DND-41 (cell line): ENCODE data around the gene UBALD1.

Experiments
- EZH2 ChIP-seq: IDR thresholded peaks from 3 replicates; pipeline ENCODE4 v1.6.1; 2012; ENCODE audit warnings: borderline replicate concordance, low read depth, mild to moderate bottlenecking, moderate library complexity, low read length, inconsistent platforms; ENCODE audit not compliant: severe bottlenecking
- TF ChIP-seq, protein P1 (sequence below): IDR thresholded peaks from 2 replicates; pipeline ENCODE4 v1.5.1; 2012; ENCODE audit warnings: borderline replicate concordance, low read length, moderate library complexity, mild to moderate bottlenecking; ENCODE audit not compliant: poor library complexity, severe bottlenecking; ENCODE audit errors: extremely low read depth

DNA sequence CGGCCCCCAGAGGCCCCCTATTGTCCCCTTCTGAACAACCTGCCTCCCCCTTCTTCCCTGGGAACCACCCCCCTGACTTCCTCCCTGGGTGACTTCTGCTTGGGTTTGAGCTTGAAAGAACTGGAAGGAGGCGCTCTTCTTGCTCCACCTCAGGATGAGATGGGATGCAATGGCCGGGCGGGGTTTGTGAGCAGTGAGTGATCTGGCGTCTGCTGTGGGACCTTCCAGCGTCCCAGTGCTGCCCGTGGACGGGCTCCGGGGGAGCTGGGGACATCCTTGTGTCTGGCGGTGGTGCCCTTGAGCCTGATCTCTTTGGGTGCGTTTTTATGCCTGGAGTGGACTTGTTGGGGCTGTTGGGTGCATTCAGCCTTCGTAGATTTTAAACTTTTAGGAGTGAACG lies 21.5 kb upstream of the UBALD1 start:
- TF ChIP-seq EZH2 = no peak
- TF ChIP-seq, protein P1, sequence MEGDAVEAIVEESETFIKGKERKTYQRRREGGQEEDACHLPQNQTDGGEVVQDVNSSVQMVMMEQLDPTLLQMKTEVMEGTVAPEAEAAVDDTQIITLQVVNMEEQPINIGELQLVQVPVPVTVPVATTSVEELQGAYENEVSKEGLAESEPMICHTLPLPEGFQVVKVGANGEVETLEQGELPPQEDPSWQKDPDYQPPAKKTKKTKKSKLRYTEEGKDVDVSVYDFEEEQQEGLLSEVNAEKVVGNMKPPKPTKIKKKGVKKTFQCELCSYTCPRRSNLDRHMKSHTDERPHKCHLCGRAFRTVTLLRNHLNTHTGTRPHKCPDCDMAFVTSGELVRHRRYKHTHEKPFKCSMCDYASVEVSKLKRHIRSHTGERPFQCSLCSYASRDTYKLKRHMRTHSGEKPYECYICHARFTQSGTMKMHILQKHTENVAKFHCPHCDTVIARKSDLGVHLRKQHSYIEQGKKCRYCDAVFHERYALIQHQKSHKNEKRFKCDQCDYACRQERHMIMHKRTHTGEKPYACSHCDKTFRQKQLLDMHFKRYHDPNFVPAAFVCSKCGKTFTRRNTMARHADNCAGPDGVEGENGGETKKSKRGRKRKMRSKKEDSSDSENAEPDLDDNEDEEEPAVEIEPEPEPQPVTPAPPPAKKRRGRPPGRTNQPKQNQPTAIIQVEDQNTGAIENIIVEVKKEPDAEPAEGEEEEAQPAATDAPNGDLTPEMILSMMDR = no peak
